Loucy (cell line): Measurements from ENCODE around the gene BHLHA15.

Experiments
- H2AFZ ChIP-seq: fragments of 200-600 bp; sonication (generic); 2 replicates; pipeline ENCODE4 v1.6.0; 2016; ENCODE audit warnings: antibody characterized with exemption, mild to moderate bottlenecking, low read length, moderate library complexity
- H3F3A ChIP-seq: fragments of 200-600 bp; 2 replicates; pipeline ENCODE4 v1.6.0; 2016; ENCODE audit warnings: antibody characterized with exemption, low read depth, mild to moderate bottlenecking
- H3K27me3 ChIP-seq: fragments of 200-600 bp; sonication (generic); 2 replicates; pipeline ENCODE4 v1.6.1; 2014; ENCODE audit warnings: low read length, mild to moderate bottlenecking; ENCODE audit not compliant: insufficient read depth, poor library complexity, severe bottlenecking
- H3K36me3 ChIP-seq: fragments of 200-600 bp; sonication (generic); 2 replicates; pipeline ENCODE4 v1.6.1; 2016; ENCODE audit warnings: low read length; ENCODE audit not compliant: insufficient read depth
- H3K4me1 ChIP-seq: fragments of 200-600 bp; sonication (generic); 2 replicates; pipeline ENCODE4 v1.5.1; 2014; ENCODE audit warnings: low read length, mild to moderate bottlenecking; ENCODE audit not compliant: insufficient read depth, poor library complexity, severe bottlenecking
- H3K4me2 ChIP-seq: fragments of 200-600 bp; sonication (generic); 2 replicates; pipeline ENCODE4 v1.6.0; 2014; ENCODE audit warnings: antibody characterized with exemption, low read length, low read depth, mild to moderate bottlenecking; ENCODE audit not compliant: poor library complexity, severe bottlenecking
- H3K4me3 ChIP-seq: fragments of 200-600 bp; sonication (generic); 2 replicates; pipeline ENCODE4 v1.5.1; 2014; ENCODE audit warnings: low read length, mild to moderate bottlenecking, mixed read lengths; ENCODE audit not compliant: poor library complexity, severe bottlenecking
- H3K79me2 ChIP-seq: fragments of 200-600 bp; sonication (generic); 2 replicates; pipeline ENCODE4 v1.6.1; 2014; ENCODE audit warnings: low read length; ENCODE audit not compliant: insufficient read depth
- H3K9ac ChIP-seq: fragments of 200-600 bp; sonication (generic); 2 replicates; pipeline ENCODE4 v1.6.0; 2014; ENCODE audit warnings: mild to moderate bottlenecking, low read depth, low read length, moderate library complexity; ENCODE audit not compliant: poor library complexity, severe bottlenecking
- H3K9me2 ChIP-seq: fragments of 200-600 bp; sonication (generic); replicated peaks from 2 replicates; pipeline ENCODE4 v1.6.1; 2016; ENCODE audit warnings: low read depth, low read length, mixed read lengths
- H3K9me3 ChIP-seq: fragments of 200-600 bp; sonication (generic); 2 replicates; pipeline ENCODE4 v1.6.1; 2014; ENCODE audit warnings: mild to moderate bottlenecking, antibody characterized with exemption, low read length, low read depth; ENCODE audit not compliant: insufficient read depth
- H4K20me1 ChIP-seq: fragments of 200-600 bp; sonication (generic); 2 replicates; pipeline ENCODE4 v1.6.0; 2014; ENCODE audit warnings: antibody characterized with exemption, low read length, mild to moderate bottlenecking; ENCODE audit not compliant: insufficient read depth, poor library complexity, severe bottlenecking
- CTCF ChIP-seq: fragments of 200-600 bp; sonication (generic); conservative IDR thresholded peaks from 2 replicates; pipeline ENCODE4 v1.5.1; 2014; ENCODE audit warnings: mild to moderate bottlenecking, antibody characterized with exemption, low read length
- EZH2phosphoT487 ChIP-seq: fragments of 200-600 bp; IDR thresholded peaks from 2 replicates; pipeline ENCODE4 v1.6.1; 2018; ENCODE audit warnings: antibody characterized with exemption, mild to moderate bottlenecking, moderate library complexity, borderline replicate concordance

The BHLHA15 gene

GRCh38 chr7:98234429-98235147 lies 23.3 kb downstream of the BHLHA15 start:
- H3F3A ChIP-seq, result no peaks in the 10 kb centered on the region
- no peaks in the 10 kb centered on the region for H4K20me1 ChIP-seq
- no peak overlapping the region for H3K9ac ChIP-seq
- TF ChIP-seq CTCF (no peak), EZH2phosphoT487 (no peak)
- no peaks in the 10 kb centered on the region for H3K4me1 ChIP-seq
- no peak overlapping the region for H2AFZ ChIP-seq
- H3K27me3 ChIP-seq, result no peaks in the 10 kb centered on the region
- H3K4me2 ChIP-seq, result no peak overlapping the region
- H3K9me3 ChIP-seq, result no peaks in the 10 kb centered on the region
- peaks cover 4% of the 10 kb centered on the region; the same call in 1 of the 2 replicates for H3K36me3 ChIP-seq
- H3K9me2 ChIP-seq, result no peaks in the 10 kb centered on the region
- no peak overlapping the region for H3K4me3 ChIP-seq
- no peaks in the 10 kb centered on the region for H3K79me2 ChIP-seq

GRCh38 chr7:98235901-98236300 lies 24.7 kb downstream of the BHLHA15 start:
- no peak overlapping the region for H3K4me3 ChIP-seq
- TF ChIP-seq CTCF, result no peak
- no peak for TF ChIP-seq EZH2phosphoT487
- H3K9me3 ChIP-seq, result no peaks in the 10 kb centered on the region
- no peaks in the 10 kb centered on the region for H3K27me3 ChIP-seq
- H3K4me2 ChIP-seq, result no peak overlapping the region
- peaks cover 4% of the 10 kb centered on the region; the same call in 1 of the 2 replicates for H3K36me3 ChIP-seq
- no peaks in the 10 kb centered on the region for H4K20me1 ChIP-seq
- no peaks in the 10 kb centered on the region for H3F3A ChIP-seq
- no peaks in the 10 kb centered on the region for H3K4me1 ChIP-seq
- H3K79me2 ChIP-seq, result no peaks in the 10 kb centered on the region
- no peaks in the 10 kb centered on the region for H3K9me2 ChIP-seq
- no peak overlapping the region for H2AFZ ChIP-seq
- no peak overlapping the region for H3K9ac ChIP-seq

- H3K9ac ChIP-seq, result no peak overlapping the region
- no peaks in the 10 kb centered on the region for H3K27me3 ChIP-seq
- H3K4me2 ChIP-seq, result no peak overlapping the region
- H4K20me1 ChIP-seq, result no peaks in the 10 kb centered on the region
- H2AFZ ChIP-seq, result no peak overlapping the region
- no peaks in the 10 kb centered on the region for H3K9me3 ChIP-seq
- no peaks in the 10 kb centered on the region for H3K79me2 ChIP-seq
- H3K9me2 ChIP-seq, result no peaks in the 10 kb centered on the region
- peaks cover 4% of the 10 kb centered on the region; the same call in 1 of the 2 replicates for H3K36me3 ChIP-seq
- TF ChIP-seq EZH2phosphoT487 (no peak), CTCF (no peak)
- no peaks in the 10 kb centered on the region for H3K4me1 ChIP-seq
- H3K4me3 ChIP-seq, result no peak overlapping the region
- H3F3A ChIP-seq, result no peaks in the 10 kb centered on the region
Observed at GRCh38 chr7:98236355-98237185, 25.3 kb downstream of the BHLHA15 start.
